Stimulated activated CD8-positive, alpha-beta memory T cell treated with anti-CD3 and anti-CD28 coated beads, Interleukin-15, amount 100 ng/mL, for 24 hours (primary cell): ENCODE measurements around the gene UMOD.

Source experiments
- DNase-seq: peaks from one replicate; pipeline ENCODE4 v3.0.0-alpha.2; 2020; ENCODE audit warnings: low read depth

Gene UMOD

GRCh38 chr16:20352615-20353014 is at the start of gene UMOD:
Gene UMOD (minus strand): TSS chr16:20352715. CDS start chr16:20350737, 1,978 bp downstream.
- no peak for DNase-seq

DNA sequence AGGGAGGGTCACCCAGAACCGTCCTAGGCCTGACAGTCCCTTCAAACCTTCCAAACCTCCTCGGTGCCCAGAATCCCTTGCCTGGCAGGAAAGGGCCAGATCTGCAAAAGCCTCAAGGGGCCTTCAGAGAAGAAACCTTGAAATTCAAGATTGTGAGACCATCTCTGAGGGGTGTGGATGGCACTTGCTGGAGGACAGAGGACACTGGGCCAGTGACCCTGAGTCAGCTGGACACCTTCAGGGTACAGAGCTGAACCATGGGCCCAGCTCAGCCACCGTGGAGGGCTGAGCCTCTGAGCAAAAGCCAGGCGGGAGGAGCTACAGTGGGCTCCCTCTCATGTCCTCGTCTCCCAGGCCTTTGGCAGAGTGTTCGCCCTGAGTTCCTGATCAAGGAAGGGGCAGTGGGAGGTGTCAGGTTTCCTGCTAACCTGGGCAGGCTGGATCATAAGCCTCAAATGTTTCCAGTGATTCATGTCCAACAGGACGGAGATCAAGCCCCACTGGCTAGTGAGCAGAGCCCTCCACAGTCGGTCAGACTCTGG is 49.0 kb upstream of the UMOD start:
- no peak for DNase-seq

GRCh38 chr16:20401066-20401465 is 48.6 kb upstream of the UMOD start:
- DNase-seq = no peak

DNA sequence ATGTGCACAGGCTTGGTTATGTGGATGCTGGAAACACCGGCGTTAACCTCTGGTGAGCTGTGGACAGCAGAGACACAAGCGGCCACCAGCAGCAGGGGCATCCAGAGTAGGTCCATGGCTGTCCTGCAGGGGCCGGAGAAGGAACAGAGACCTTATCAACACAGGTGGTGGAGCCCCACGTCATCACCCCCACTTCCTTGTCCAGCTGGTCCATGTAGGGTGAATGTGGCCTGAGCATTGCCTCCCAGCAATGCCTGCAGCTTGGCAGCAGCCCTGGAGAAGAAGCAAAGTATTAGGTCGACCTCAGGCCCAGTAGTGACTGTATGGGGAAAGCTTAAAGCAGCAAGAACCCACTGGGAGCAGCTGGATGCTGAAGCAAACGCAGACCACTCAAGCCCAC is 46.7 kb upstream of the UMOD start:
- no peak for DNase-seq

GRCh38 chr16:20398603-20399002 is 46.1 kb upstream of the UMOD start:
- DNase-seq = no peak

DNA sequence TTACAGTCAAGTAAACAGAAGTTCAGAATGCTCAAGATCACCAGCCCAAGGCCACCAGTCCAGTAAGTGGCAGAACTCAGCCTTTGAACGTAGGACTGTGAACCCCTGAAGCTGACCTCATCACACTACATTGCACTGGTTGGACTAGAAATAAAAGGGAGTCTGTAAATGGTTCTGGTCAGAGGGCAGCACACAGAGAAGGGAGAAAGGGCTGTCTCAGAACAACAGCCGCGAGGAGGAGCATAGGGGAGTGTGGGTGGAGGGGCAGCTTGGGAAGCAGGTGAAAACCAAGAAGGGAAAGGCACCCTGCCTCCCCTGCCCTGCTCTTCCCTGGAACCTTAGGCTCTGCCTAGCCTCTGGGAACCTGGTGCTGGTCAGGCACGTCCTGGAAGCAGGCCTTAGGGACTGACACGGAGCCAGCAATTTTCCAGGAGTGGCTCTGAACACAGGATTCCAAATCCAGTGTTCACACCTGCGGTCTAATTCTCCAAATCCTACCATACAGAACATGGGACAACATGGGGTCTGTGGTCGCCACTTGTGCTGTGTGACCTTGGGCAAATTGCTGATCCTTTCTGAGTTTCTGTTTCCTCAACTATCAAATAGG is 45.1 kb upstream of the UMOD start:
- DNase-seq = no peak

GRCh38 chr16:20396846-20397467 is 44.4 kb upstream of the UMOD start:
- DNase-seq = no peak

DNA sequence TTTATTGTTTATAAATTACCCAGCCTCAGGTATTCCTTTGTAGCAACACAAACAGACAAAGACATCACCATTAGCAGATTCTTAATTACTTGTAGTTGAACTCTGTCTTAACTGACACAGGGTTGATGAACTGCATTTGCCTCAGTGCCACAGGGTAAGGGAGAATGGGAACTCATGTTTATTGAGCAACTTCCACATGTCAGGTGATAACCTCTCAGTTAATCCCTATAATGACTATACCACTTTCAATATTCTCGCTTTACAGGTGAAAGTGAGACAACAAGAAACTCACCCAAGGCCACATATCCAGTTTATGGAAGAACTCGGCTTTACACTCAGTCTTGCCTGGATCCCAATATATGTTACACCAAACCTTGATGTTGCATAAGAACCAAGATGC is 43.4 kb upstream of the UMOD start:
- no peak for DNase-seq

DNA sequence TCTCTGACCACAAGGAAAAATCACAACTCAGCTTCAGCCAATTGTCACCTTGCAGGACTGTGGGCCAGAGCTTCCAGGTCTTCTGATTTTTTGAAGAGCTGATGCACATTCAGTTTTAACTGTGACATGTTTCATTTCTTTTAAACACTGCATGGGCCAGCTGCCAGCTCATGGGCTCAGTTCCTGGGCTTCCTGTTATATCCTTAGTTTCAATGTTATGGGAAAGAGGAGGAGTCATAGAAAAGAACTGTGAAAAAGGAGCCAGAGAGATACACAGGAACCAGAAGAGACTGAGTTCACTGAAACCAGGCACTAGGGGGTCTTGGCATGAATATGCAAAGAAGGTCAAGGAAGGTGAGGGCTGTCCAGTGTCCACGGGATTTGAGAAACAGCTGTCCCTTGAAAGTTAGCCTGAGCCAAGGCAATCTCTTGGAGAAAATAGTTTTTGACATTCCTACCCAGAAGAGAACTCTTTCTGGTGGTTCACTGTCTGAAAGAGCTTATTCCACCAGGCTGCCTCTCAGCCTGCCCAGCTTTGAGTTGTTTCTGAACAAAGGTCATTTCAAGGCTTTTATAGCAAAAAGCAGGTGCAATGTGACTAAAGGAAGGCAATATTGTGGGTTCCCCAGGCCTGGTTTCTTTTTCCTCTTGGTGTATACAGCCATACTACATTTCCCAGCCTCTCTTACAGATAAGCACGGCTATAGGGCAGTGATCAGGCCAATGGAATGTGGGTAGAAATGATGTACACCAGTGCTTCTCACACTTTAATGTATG is 41.5 kb upstream of the UMOD start:
- DNase-seq = no peak

- DNase-seq = no peak
These were observed 38.5 kb upstream of the UMOD start for GRCh38 chr16:20391045-20391444.

- DNase-seq = no peak
These were observed 36.3 kb upstream of the UMOD start for GRCh38 chr16:20388854-20389253.

DNA sequence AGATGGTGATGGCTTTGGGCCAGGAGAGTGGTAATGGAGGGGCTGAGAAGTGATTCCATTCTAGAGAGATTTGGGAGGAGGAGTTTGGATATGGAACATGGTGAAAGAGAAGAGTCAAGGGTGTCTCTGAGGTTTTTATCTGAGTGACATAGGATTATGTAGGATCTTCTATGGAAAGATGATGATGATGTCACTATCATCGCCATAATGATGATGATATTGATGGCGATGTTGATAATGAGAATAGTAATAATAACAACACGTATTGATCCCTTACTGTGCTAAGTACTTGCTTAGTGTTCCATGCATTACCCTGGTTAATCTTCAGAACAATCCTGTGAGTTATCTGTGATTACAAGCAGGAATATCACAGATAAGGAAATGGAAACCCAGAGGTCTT is 35.5 kb upstream of the UMOD start:
- no peak for DNase-seq

- peak; percentile 31 for DNase-seq
These were observed 33.6 kb upstream of the UMOD start for GRCh38 chr16:20385844-20386832.

DNA sequence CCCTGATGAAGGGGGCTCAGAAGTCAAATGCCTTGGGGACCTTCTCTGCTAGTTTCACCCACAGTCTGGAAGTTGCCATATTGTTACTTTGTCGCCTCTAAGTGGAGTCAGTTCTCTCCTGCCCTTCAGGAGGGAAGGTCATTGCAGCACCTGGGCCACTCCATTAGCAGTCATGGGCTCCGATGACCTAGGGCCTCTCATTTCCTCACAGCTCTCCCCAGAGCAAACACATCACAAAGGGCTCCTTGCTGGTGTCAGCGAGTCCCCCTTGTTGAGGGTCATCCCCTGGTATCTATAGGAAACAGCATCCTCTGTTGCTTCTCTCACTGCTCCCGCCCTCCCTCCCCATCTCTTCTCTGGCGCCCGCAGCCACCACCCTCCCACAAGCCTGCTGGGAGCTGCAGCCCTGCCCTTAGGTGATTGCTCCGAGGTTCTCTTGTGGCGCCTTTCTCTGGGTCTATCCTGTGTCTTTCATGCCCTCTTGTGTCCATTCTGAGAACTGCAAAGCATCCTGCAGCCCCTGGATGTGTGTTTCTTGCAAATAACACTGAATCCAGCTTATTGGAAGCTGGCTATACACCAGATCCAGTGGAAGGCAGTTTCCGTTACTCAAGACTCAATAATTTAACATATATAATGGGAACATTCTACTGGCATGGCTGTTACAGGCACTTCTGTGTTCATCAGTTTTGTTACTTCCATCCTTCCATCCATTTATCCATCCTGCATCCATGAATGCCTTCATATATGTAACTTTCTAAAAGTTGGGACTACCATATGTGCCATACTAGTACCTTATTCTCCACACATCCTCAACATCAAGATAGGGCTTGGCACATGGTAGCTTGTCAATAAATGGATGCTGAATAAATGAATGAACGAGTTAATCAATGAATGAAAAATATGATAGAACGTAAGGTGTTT is 30.9 kb upstream of the UMOD start:
- DNase-seq = no peak

DNA sequence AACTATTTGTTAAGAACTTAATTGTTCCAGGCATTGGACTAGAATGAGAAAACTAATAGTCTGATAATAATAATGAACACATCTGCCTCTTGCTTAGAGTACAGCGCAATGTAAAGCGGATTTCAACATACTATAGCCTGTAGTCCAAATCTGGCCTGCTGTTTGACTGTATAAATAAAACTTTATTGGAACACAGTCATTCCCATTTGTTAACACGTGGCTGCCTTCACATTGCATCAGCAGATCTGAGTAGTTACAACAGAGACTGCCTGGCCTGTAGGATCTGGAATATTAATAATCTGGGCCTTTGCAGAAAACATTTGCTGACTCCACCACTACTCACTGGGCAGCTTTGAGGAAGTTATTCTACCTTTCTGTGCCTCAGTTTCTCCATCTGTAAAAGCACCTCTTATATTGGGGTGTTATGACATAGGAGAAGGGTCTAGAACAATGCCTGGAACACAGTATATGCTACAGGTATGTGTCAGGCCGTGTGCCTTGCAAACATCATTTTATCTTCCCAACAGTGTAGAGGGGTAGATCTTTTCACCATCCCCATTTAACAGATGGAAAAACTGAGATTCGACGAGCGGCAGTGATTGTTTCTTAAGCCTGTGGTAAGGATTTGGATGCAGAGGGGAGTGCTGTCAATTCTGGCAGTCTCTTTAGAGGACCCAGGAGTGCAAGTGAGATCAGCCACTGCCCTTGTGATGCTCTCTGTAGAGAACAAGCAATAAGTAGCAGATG is 29.9 kb upstream of the UMOD start:
- no peak for DNase-seq

GRCh38 chr16:20380782-20381181 is 28.3 kb upstream of the UMOD start:
- DNase-seq = no peak

GRCh38 chr16:20377181-20377580 is 24.7 kb upstream of the UMOD start:
- no peak for DNase-seq

GRCh38 chr16:20372701-20373100 is 20.2 kb upstream of the UMOD start:
- no peak for DNase-seq

GRCh38 chr16:20369452-20370054 is 17.0 kb upstream of the UMOD start:
- DNase-seq = no peak

DNA sequence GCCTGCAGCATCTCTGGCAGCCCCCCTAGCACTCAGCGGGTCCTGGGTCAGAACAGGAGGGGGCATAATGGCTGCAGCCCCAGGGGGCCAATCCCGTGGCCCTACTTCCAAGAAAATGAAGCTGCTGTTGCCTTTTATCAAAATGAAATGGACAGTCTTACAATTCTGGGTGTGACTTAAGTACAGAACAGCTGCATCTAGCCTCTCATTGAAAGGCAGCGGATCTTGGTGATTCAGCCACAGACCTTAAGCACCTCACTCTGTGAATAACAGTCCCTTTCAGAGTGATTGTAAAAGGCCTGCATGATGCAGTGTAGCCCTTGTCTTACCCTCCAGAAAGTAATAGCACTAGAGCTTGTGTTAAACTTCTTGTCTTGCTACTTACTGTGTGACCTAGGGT is 11.5 kb upstream of the UMOD start:
- DNase-seq = no peak
